Measurements from ENCODE around the gene CTU2.

CTU2 gene

GRCh38 chr16:88693420-88694177 lies 12.7 kb upstream of the CTU2 start:
- Histone ChIP-seq H3K9ac (ENCODE audit: low read length) (no peak overlapping the region), H3K36me3 (ENCODE audit: control insufficient read depth, insufficient read depth, low read length) (no peaks in the 10 kb centered on the region), H3K4me3 (ENCODE audit: low read length) (no peak overlapping the region), H3K9me3 (ENCODE audit: control insufficient read depth, low read length) (no peaks in the 10 kb centered on the region), H3K27me3 (ENCODE audit: control insufficient read depth, insufficient read depth, low read length) (peaks cover 22% of the 10 kb centered on the region), H3K4me1 (ENCODE audit: control insufficient read depth, insufficient read depth, low read length) (peaks cover 8% of the 10 kb centered on the region)

GRCh38 chr16:88694221-88695087 lies 11.8 kb upstream of the CTU2 start:
- Histone ChIP-seq H3K9me3 (ENCODE audit: control insufficient read depth, low read length) (no peaks in the 10 kb centered on the region), H3K4me1 (ENCODE audit: control insufficient read depth, insufficient read depth, low read length) (peaks cover 8% of the 10 kb centered on the region), H3K36me3 (ENCODE audit: control insufficient read depth, insufficient read depth, low read length) (no peaks in the 10 kb centered on the region), H3K9ac (ENCODE audit: low read length) (no peak overlapping the region), H3K4me3 (ENCODE audit: low read length) (no peak overlapping the region), H3K27me3 (ENCODE audit: control insufficient read depth, insufficient read depth, low read length) (peaks cover 16% of the 10 kb centered on the region)

- no peaks in the 10 kb centered on the region for H3K36me3 ChIP-seq (ENCODE audit: control insufficient read depth, insufficient read depth, low read length)
Measured at GRCh38 chr16:88695218-88695617, 11.1 kb upstream of the CTU2 start.

GRCh38 chr16:88695753-88696152 lies 10.6 kb upstream of the CTU2 start:
- Histone ChIP-seq H3K27me3 (ENCODE audit: control insufficient read depth, insufficient read depth, low read length) (peaks cover 13% of the 10 kb centered on the region), H3K4me1 (ENCODE audit: control insufficient read depth, insufficient read depth, low read length) (peaks cover 8% of the 10 kb centered on the region), H3K9ac (ENCODE audit: low read length) (no peak overlapping the region), H3K4me3 (ENCODE audit: low read length) (no peak overlapping the region), H3K9me3 (ENCODE audit: control insufficient read depth, low read length) (no peaks in the 10 kb centered on the region), H3K36me3 (ENCODE audit: control insufficient read depth, insufficient read depth, low read length) (no peaks in the 10 kb centered on the region)

More at GRCh38 chr16:88695218-88695617, 11.1 kb upstream of the CTU2 start:
- Histone ChIP-seq H3K4me3 (ENCODE audit: low read length) (no peak overlapping the region), H3K4me1 (ENCODE audit: control insufficient read depth, insufficient read depth, low read length) (peaks cover 8% of the 10 kb centered on the region), H3K9ac (ENCODE audit: low read length) (no peak overlapping the region), H3K27me3 (ENCODE audit: control insufficient read depth, insufficient read depth, low read length) (peaks cover 16% of the 10 kb centered on the region), H3K9me3 (ENCODE audit: control insufficient read depth, low read length) (no peaks in the 10 kb centered on the region)

- no peak overlapping the region for H3K4me3 ChIP-seq (ENCODE audit: low read length)
- H3K4me1 ChIP-seq (ENCODE audit: control insufficient read depth, insufficient read depth, low read length), result peaks cover 8% of the 10 kb centered on the region
- peaks cover 6% of the 10 kb centered on the region for H3K27me3 ChIP-seq (ENCODE audit: control insufficient read depth, insufficient read depth, low read length)
- no peaks in the 10 kb centered on the region for H3K36me3 ChIP-seq (ENCODE audit: control insufficient read depth, insufficient read depth, low read length)
- no peaks in the 10 kb centered on the region for H3K9me3 ChIP-seq (ENCODE audit: control insufficient read depth, low read length)
- H3K9ac ChIP-seq (ENCODE audit: low read length), result no peak overlapping the region
Measured at GRCh38 chr16:88696441-88696840, 9.9 kb upstream of the CTU2 start.

GRCh38 chr16:88697116-88697830 lies 9.0 kb upstream of the CTU2 start:
- H3K9ac ChIP-seq (ENCODE audit: low read length), result no peak overlapping the region
- H3K9me3 ChIP-seq (ENCODE audit: control insufficient read depth, low read length), result no peaks in the 10 kb centered on the region
- H3K36me3 ChIP-seq (ENCODE audit: control insufficient read depth, insufficient read depth, low read length), result no peaks in the 10 kb centered on the region
- no peak overlapping the region for H3K4me3 ChIP-seq (ENCODE audit: low read length)
- peaks cover 4% of the 10 kb centered on the region for H3K27me3 ChIP-seq (ENCODE audit: control insufficient read depth, insufficient read depth, low read length)
- H3K4me1 ChIP-seq (ENCODE audit: control insufficient read depth, insufficient read depth, low read length), result peaks cover 4% of the 10 kb centered on the region

- Histone ChIP-seq H3K9ac (ENCODE audit: low read length) (no peak overlapping the region), H3K27me3 (ENCODE audit: control insufficient read depth, insufficient read depth, low read length) (no peaks in the 10 kb centered on the region), H3K4me3 (ENCODE audit: low read length) (no peak overlapping the region), H3K4me1 (ENCODE audit: control insufficient read depth, insufficient read depth, low read length) (no peaks in the 10 kb centered on the region), H3K36me3 (ENCODE audit: control insufficient read depth, insufficient read depth, low read length) (no peaks in the 10 kb centered on the region), H3K9me3 (ENCODE audit: control insufficient read depth, low read length) (no peaks in the 10 kb centered on the region)
Measured at GRCh38 chr16:88697831-88698615, 8.3 kb upstream of the CTU2 start.

GRCh38 chr16:88698646-88699045 lies 7.7 kb upstream of the CTU2 start:
- Histone ChIP-seq H3K4me3 (ENCODE audit: low read length) (no peak overlapping the region), H3K36me3 (ENCODE audit: control insufficient read depth, insufficient read depth, low read length) (no peaks in the 10 kb centered on the region), H3K9me3 (ENCODE audit: control insufficient read depth, low read length) (no peaks in the 10 kb centered on the region), H3K9ac (ENCODE audit: low read length) (no peak overlapping the region), H3K4me1 (ENCODE audit: control insufficient read depth, insufficient read depth, low read length) (no peaks in the 10 kb centered on the region), H3K27me3 (ENCODE audit: control insufficient read depth, insufficient read depth, low read length) (no peaks in the 10 kb centered on the region)

- H3K27me3 ChIP-seq (ENCODE audit: control insufficient read depth, insufficient read depth, low read length), result no peaks in the 10 kb centered on the region
- no peak overlapping the region for H3K4me3 ChIP-seq (ENCODE audit: low read length)
- no peak overlapping the region for H3K9ac ChIP-seq (ENCODE audit: low read length)
- H3K36me3 ChIP-seq (ENCODE audit: control insufficient read depth, insufficient read depth, low read length), result no peaks in the 10 kb centered on the region
- H3K9me3 ChIP-seq (ENCODE audit: control insufficient read depth, low read length), result no peaks in the 10 kb centered on the region
- H3K4me1 ChIP-seq (ENCODE audit: control insufficient read depth, insufficient read depth, low read length), result no peaks in the 10 kb centered on the region
Measured at GRCh38 chr16:88699180-88699579, 7.1 kb upstream of the CTU2 start.

- Histone ChIP-seq H3K9me3 (ENCODE audit: control insufficient read depth, low read length) (no peaks in the 10 kb centered on the region), H3K4me3 (ENCODE audit: low read length) (no peak overlapping the region), H3K27me3 (ENCODE audit: control insufficient read depth, insufficient read depth, low read length) (no peaks in the 10 kb centered on the region), H3K9ac (ENCODE audit: low read length) (no peak overlapping the region), H3K4me1 (ENCODE audit: control insufficient read depth, insufficient read depth, low read length) (peaks cover 6% of the 10 kb centered on the region), H3K36me3 (ENCODE audit: control insufficient read depth, insufficient read depth, low read length) (no peaks in the 10 kb centered on the region)
Measured at GRCh38 chr16:88700322-88700635, 6.0 kb upstream of the CTU2 start.

GRCh38 chr16:88700636-88701482 lies 5.4 kb upstream of the CTU2 start:
- Histone ChIP-seq H3K9ac (ENCODE audit: low read length) (no peak overlapping the region), H3K27me3 (ENCODE audit: control insufficient read depth, insufficient read depth, low read length) (no peaks in the 10 kb centered on the region), H3K4me1 (ENCODE audit: control insufficient read depth, insufficient read depth, low read length) (peaks cover 10% of the 10 kb centered on the region), H3K9me3 (ENCODE audit: control insufficient read depth, low read length) (no peaks in the 10 kb centered on the region), H3K36me3 (ENCODE audit: control insufficient read depth, insufficient read depth, low read length) (no peaks in the 10 kb centered on the region), H3K4me3 (ENCODE audit: low read length) (no peak overlapping the region)

All from mucosa of stomach (tissue), 1 donor.